SK-N-SH (cell line): Measurements from ENCODE around the gene KRT6B.

Experiments
- EZH2phosphoT487 ChIP-seq: fragments of 200-600 bp; sonication (generic); IDR thresholded peaks from 2 replicates; pipeline ENCODE4 v1.6.1; 2017; ENCODE audit warnings: low read depth, mixed run types, mild to moderate bottlenecking, antibody characterized with exemption, moderate library complexity, borderline replicate concordance
- SMC3 ChIP-seq: IDR thresholded peaks from 2 replicates; pipeline ENCODE4 v1.6.1; 2012; ENCODE audit warnings: low read depth, low read length, improper control_type of control experiment

DNA sequence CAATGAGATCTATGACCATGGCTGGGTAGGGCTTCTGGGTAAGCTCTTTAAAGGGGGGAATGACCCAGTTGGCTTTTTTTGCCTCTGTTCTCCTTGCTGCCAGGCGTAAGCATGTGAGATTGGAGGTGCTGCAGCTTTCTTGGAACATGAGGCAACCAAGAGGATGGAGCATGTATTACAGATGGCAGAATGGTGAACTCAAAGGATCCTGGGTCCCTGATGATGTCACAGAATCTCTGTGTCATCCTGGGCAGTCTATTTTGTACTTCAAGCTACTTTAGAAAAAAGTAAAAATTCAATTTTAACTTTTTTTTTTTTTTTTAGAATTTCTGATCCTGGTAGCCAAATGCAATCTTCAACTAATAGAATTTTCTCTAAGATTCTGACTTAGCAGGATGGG, 53.8 kb downstream of the KRT6B start:
- no peak for TF ChIP-seq SMC3
- no peak for TF ChIP-seq EZH2phosphoT487
